GM19193 (cell line): Measurements from ENCODE around the gene TTC31.
A peak's percentile ranks its signal among the peaks of the same experiment; 100 is the strongest.

ENCODE experiments used
- POLR2A ChIP-seq: IDR thresholded peaks from 4 replicates; pipeline ENCODE4 v1.6.1; 2011; ENCODE audit not compliant: insufficient read depth, insufficient read length; ENCODE audit errors: extremely low read depth

TTC31 gene

GRCh38 chr2:74450570-74451190, 32.2 kb upstream of the TTC31 start:
- TF ChIP-seq POLR2A: no peak

- TF ChIP-seq POLR2A: peak; percentile 52
These were observed 28.0 kb upstream of the TTC31 start, which contains the start of gene INO80B for GRCh38 chr2:74454654-74455511. INO80B (plus strand) TSS chr2:74455087; CDS start chr2:74455117, 30 bp downstream.

GRCh38 chr2:74457129-74457548, 25.7 kb upstream of the TTC31 start:
- no peak for TF ChIP-seq POLR2A

- peak; percentile 75 for TF ChIP-seq POLR2A
These were observed 25.2 kb upstream of the TTC31 start for GRCh38 chr2:74457549-74458131.

- no peak for TF ChIP-seq POLR2A
These were observed 24.5 kb upstream of the TTC31 start, which contains the start of gene WBP1 for GRCh38 chr2:74458132-74458937. WBP1 (plus strand) TSS chr2:74458438; CDS start chr2:74458603, 165 bp downstream.

- no peak for TF ChIP-seq POLR2A
These were observed 23.9 kb upstream of the TTC31 start for GRCh38 chr2:74458938-74459363.

- TF ChIP-seq POLR2A: no peak
These were observed 21.5 kb upstream of the TTC31 start for GRCh38 chr2:74461187-74462053.

- TF ChIP-seq POLR2A: no peak
These were observed 20.7 kb upstream of the TTC31 start for GRCh38 chr2:74462054-74462785.

GRCh38 chr2:74462786-74463105, 20.1 kb upstream of the TTC31 start:
- no peak for TF ChIP-seq POLR2A

GRCh38 chr2:74464406-74464805, 18.5 kb upstream of the TTC31 start:
- TF ChIP-seq POLR2A: no peak

- no peak for TF ChIP-seq POLR2A
These were observed 11.4 kb upstream of the TTC31 start for GRCh38 chr2:74471332-74472065.

- peak; percentile 95 for TF ChIP-seq POLR2A
These were observed 10.6 kb upstream of the TTC31 start, which contains the start of gene MRPL53 for GRCh38 chr2:74472086-74472944. MRPL53 (minus strand) TSS chr2:74472680; CDS start chr2:74472660, 20 bp downstream.
